SU-DHL-6 (cell line): Measurements from ENCODE around the gene KIRREL1.

Source experiments
- CTCF ChIP-seq: fragments of 200-600 bp; sonication (generic); IDR thresholded peaks from one replicate; pipeline ENCODE4 v1.5.1; 2017; ENCODE audit warnings: antibody characterized with exemption, mild to moderate bottlenecking, low read length, moderate library complexity; ENCODE audit not compliant: insufficient read depth, poor library complexity, severe bottlenecking
- EZH2phosphoT487 ChIP-seq: fragments of 200-600 bp; sonication (generic), shearing (Covaris generic); conservative IDR thresholded peaks from 2 replicates; pipeline ENCODE4 v1.6.1; 2018; ENCODE audit warnings: mild to moderate bottlenecking, antibody characterized with exemption, low read length, moderate library complexity, mixed read lengths

DNA sequence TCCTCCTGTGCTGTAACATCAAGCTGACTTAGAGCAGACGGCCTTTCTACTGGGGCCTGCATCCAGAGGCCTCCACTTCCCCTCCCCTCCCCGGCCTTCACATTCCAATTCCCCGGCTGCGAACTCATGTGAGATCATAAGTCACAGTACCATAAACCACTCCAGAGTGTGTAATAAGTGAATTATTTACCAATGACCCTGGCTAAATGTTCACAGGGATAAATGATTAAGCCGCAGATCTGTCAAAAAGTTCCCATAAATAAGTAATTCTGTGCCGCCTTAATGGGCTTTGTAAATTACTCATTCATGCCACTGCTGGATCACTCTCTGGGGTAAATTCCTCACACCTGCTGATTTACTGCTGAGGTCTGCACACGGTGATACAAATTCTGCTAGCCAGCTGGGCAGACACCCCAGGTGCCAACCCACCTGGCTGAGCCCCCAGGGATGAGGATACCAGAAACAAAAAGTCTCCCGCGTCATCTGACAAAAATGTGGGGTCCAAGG lies 27.4 kb upstream of the KIRREL1 start:
- TF ChIP-seq CTCF, result no peak
- TF ChIP-seq EZH2phosphoT487, result no peak
